GM12878 (cell line): ENCODE data around the gene SLC26A1. TPM values are rescaled to one million over a fixed set of nuclear protein-coding genes. Genes with fewer than 3 reads are reported as not detected.

Source experiments
- ATAC-seq: fragments of 200-7000 bp; cut with Tn5 transposase; 3 replicates; pipeline ENCODE4 v1.9.1; 2020; ENCODE audit warnings: mild to moderate bottlenecking, moderate library complexity
- BruUV-seq: library from RNA; stranded (reverse); fragments of 400-500 nt; replicated peaks from 2 replicates; lab custom pipeline; 2021; lab: Mats Ljungman, UMichigan
- CTCF ChIA-PET: fragments of 300-600 bp; sonication (Branson Sonifier 250); formaldehyde crosslinking; extraction: SDS; loops from one replicate; lab custom pipeline; 2021; ENCODE audit warnings: inconsistent platforms; lab: Yijun Ruan, JAX
- POLR2A ChIA-PET: fragments of 350-600 bp; formaldehyde crosslinking; extraction: SDS; loops from one replicate; lab custom pipeline; 2021; ENCODE audit warnings: inconsistent platforms; lab: Charles Lee
- RAD21 ChIA-PET: fragments of 300-600 bp; sonication (Branson Sonifier 250); formaldehyde crosslinking; loops from one replicate; lab custom pipeline; 2023; ENCODE audit warnings: antibody characterized with exemption; ENCODE audit not compliant: unreplicated experiment; lab: Charles Lee
- SMC1A ChIA-PET: fragments of 300-600 bp; sonication (Branson Sonifier 250); formaldehyde crosslinking; loops from one replicate; lab custom pipeline; 2023; ENCODE audit not compliant: unreplicated experiment, uncharacterized antibody; lab: Charles Lee
- DNase-seq: peaks from one replicate; pipeline ENCODE4 v3.0.0-alpha.2; 2011; ENCODE audit warnings: low read depth, low spot score
- FAIRE-seq: peaks from 3 replicates; lab custom pipeline; 2011; peaks lifted over from hg19 to GRCh38; lab: Jason Lieb, UNC
- H2AFZ ChIP-seq: 2 replicates; pipeline ENCODE4 v1.6.0; 2011; ENCODE audit warnings: low read depth, low read length, control low read depth; ENCODE audit not compliant: control insufficient read depth
- H3K27ac ChIP-seq: 2 replicates; pipeline ENCODE4 v1.5.1; 2011; ENCODE audit warnings: control low read depth; ENCODE audit not compliant: control insufficient read depth, insufficient read depth
- H3K27me3 ChIP-seq, 2 experiments: replicated peaks in 1 of 2; 2 replicates each; pipeline versions ENCODE4 v1.6.0 to v1.6.1; 2011; ENCODE audit warnings: low read length in 1 of 2; ENCODE audit not compliant: control insufficient read depth in 2 of 2, insufficient read depth in 2 of 2
- H3K36me3 ChIP-seq, 2 experiments: 2 replicates each; pipeline ENCODE4 v1.5.1; 2011; ENCODE audit warnings: low read length in 1 of 2; ENCODE audit not compliant: control insufficient read depth in 2 of 2, insufficient read depth in 2 of 2
- H3K4me1 ChIP-seq: 2 replicates; pipeline ENCODE4 v1.6.1; 2011; ENCODE audit warnings: mild to moderate bottlenecking, low read length, moderate library complexity, mixed read lengths; ENCODE audit not compliant: control insufficient read depth, insufficient read depth
- H3K4me2 ChIP-seq: 2 replicates; pipeline ENCODE4 v1.6.0; 2011; ENCODE audit warnings: control low read depth; ENCODE audit not compliant: control insufficient read depth, insufficient read depth
- H3K4me3 ChIP-seq: fragments of 200-600 bp; sonication (generic); 2 replicates; pipeline ENCODE4 v1.5.1; 2016
- H3K79me2 ChIP-seq: 2 replicates; pipeline ENCODE4 v1.6.0; 2011; ENCODE audit warnings: low read length; ENCODE audit not compliant: control insufficient read depth, insufficient read depth
- H3K9ac ChIP-seq: 2 replicates; pipeline ENCODE4 v1.8.0; 2011; ENCODE audit warnings: low read length, control low read depth, mixed read lengths; ENCODE audit not compliant: control insufficient read depth, insufficient read depth
- H3K9me3 ChIP-seq: replicated peaks from 3 replicates; pipeline ENCODE4 v1.5.1; 2011; ENCODE audit warnings: mild to moderate bottlenecking, low read length; ENCODE audit not compliant: control insufficient read depth, insufficient read depth
- H4K20me1 ChIP-seq: 2 replicates; pipeline ENCODE4 v1.6.0; 2011; ENCODE audit not compliant: control insufficient read depth, insufficient read depth
- EP300 ChIP-seq, 2 experiments: fragments of 150-350 bp in 1 of 2; IDR thresholded peaks; 2 replicates each; pipeline ENCODE4 v1.6.1; 2011 to 2012; ENCODE audit warnings: low read depth in 2 of 2, low read length in 2 of 2, borderline replicate concordance in 1 of 2, improper control_type of control experiment in 1 of 2, inconsistent platforms in 1 of 2; ENCODE audit not compliant: control insufficient read depth in 1 of 2
- ESRRA ChIP-seq: IDR thresholded peaks from 2 replicates; pipeline ENCODE4 v1.6.1; 2012; ENCODE audit warnings: mild to moderate bottlenecking, low read length, improper control_type of control experiment
- HCFC1 ChIP-seq: fragments of 150-350 bp; IDR thresholded peaks from 2 replicates; pipeline ENCODE4 v1.6.1; 2014; ENCODE audit warnings: low read length
- NFXL1 ChIP-seq: fragments of 450-650 bp; IDR thresholded peaks from 2 replicates; pipeline ENCODE4 v1.6.1; 2017; ENCODE audit warnings: antibody characterized with exemption, mild to moderate bottlenecking, borderline replicate concordance
- NR2F1 ChIP-seq: fragments of 450-650 bp; conservative IDR thresholded peaks from 2 replicates; pipeline ENCODE4 v1.6.1; 2017; ENCODE audit warnings: mild to moderate bottlenecking
- RFX5 ChIP-seq: IDR thresholded peaks from 2 replicates; pipeline ENCODE4 v1.6.1; 2011; ENCODE audit warnings: low read depth, low read length, improper control_type of control experiment
- SREBF1 ChIP-seq: IDR thresholded peaks from 2 replicates; pipeline ENCODE4 v1.6.1; 2012; ENCODE audit warnings: mild to moderate bottlenecking, low read length
- ZNF622 ChIP-seq: fragments of 450-650 bp; IDR thresholded peaks from 2 replicates; pipeline ENCODE4 v1.6.1; 2017; ENCODE audit warnings: mild to moderate bottlenecking, inconsistent platforms
- WGBS: methylation state at CpG from one replicate; pipeline ENCODE4 v1.1.6; 2016; ENCODE audit warnings: low lambda C conversion rate; ENCODE audit not compliant: insufficient replicate concordance, insufficient coverage; ENCODE audit errors: missing lambda C conversion rate; 5-methylcytosine and 5-hydroxymethylcytosine counted together
- in situ Hi-C: fragments of 300-500 bp; cut with MboI; formaldehyde crosslinking; loops from 9 replicates; pipeline ENCODE4 v1.14.3; 2018; ENCODE audit warnings: mixed read lengths
- intact Hi-C: fragments of 100-400 bp; cut with micrococcal nuclease; formaldehyde crosslinking; loops from one replicate; pipeline ENCODE4 v1.14.2; 2022; ENCODE audit not compliant: unreplicated experiment
- polyA plus RNA-seq, 11 experiments: library from polyadenylated mRNA; depleted of rRNA in 4 of 11; unstranded in 6 of 11; stranded (reverse) in 5 of 11; fragments of >200 nt; fragmentation: Nextera tagmentation in 4 of 11; fragmentation: Illumina TruSeq in 1 of 11; extraction: Ambion mirVana in 4 of 11; extraction: Trizol in 1 of 11; gene quantifications; 1 replicate in 1 of 11; 2 replicates in 10 of 11; pipeline versions ENCODE4 v1.2.1 to v1.2.3, GENCODE V29; 2011 to 2016; ENCODE audit warnings: inconsistent platforms in 2 of 11, missing spikeins in 2 of 11, low read depth in 1 of 11
- total RNA-seq, 4 experiments: library from RNA; depleted of rRNA in 3 of 4; stranded (reverse); fragments of >200 nt in 3 of 4; fragmentation: Illumina TruSeq in 1 of 4; extraction: Trizol in 1 of 4; gene quantifications; 2 replicates each; pipeline versions ENCODE4 v1.2.1 to v1.2.3, GENCODE V29; 2013 to 2021
- TF ChIP-seq, protein P1 (sequence below): fragments of 450-650 bp; IDR thresholded peaks from 2 replicates; pipeline ENCODE4 v1.6.1; 2014; ENCODE audit warnings: mild to moderate bottlenecking
- TF ChIP-seq, protein P2 (sequence below): fragments of 450-650 bp; IDR thresholded peaks from 2 replicates; pipeline ENCODE4 v1.6.1; 2018; ENCODE audit warnings: borderline replicate concordance, mild to moderate bottlenecking; ENCODE audit not compliant: partially characterized antibody
- TF ChIP-seq, protein P3 (sequence below): fragments of 450-650 bp; IDR thresholded peaks from 2 replicates; pipeline ENCODE4 v1.6.1; 2017; ENCODE audit warnings: low read depth, mild to moderate bottlenecking, moderate library complexity
- TF ChIP-seq, protein P4 (sequence below), 3 experiments: IDR thresholded peaks in 2 of 3; conservative IDR thresholded peaks in 1 of 3; 2 replicates each; pipeline ENCODE4 v1.5.1; 2011; ENCODE audit warnings: low read depth in 3 of 3, low read length in 3 of 3, mild to moderate bottlenecking in 3 of 3, control low read depth in 2 of 3, moderate library complexity in 2 of 3, inconsistent platforms in 1 of 3, mixed read lengths in 1 of 3; ENCODE audit not compliant: control insufficient read depth in 2 of 3, insufficient read depth in 1 of 3; ENCODE audit errors: extremely low read depth in 1 of 3

The SLC26A1 gene
- total and polyA plus RNA-seq, 10 of the 15 experiments (the other 5 are each of a cell fraction or from before 2014, with no cell fraction given): 0.05 to 0.96 (median 0.28) TPM; not detected in 5

DNA sequence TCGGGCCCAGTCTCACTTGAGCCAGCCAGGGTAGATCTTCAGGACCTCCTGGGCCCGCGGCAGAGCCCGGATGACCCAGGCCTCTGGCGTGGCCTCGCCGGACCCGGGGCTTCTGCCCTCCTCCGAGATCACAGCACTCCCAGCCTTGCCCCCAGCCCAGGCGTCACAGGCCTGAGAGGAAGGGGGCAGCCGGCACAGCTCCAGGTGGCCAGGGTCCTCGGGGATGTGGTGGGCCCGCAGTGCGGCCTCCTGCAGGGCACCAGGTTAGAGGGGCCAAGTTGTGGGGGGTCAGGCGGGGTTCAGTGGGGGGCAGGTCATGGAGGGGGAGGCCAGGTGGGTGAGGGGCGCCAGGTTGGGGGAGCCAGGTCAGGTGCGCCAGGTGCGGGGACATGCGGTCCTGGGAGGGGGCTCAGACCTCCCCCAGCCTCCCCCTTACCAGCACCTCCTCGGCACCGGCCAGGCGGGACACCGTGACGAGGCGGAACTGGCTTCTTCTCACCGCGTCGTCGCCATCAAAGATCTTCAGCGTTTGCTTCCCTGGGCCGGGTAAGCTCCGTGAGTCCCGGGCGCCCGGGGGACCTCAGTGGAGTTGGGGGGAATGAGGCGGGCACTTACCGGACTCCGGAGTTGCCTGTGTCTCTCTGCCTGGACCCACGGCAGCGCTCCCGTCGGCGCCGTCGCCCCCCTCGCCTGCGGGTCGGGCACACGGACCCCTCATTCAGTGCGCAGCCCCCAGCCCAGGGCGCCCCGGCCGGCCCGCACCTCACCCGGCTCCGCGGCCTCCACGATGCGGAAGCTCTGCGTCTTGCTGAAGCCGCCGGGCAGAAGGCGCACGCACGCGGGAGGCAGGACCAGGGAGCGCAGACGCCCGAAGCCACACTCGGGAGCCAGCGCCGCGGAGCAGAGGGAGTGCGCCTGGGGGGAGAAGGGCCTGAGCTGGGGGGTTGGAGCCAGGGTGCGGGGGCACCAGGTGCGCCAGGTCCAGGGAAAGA lies 25.8 kb downstream of the SLC26A1 start (continued):
- TF ChIP-seq HCFC1 (no peak), ESRRA (no peak), NR2F1 (no peak)
- TF ChIP-seq, protein P1, sequence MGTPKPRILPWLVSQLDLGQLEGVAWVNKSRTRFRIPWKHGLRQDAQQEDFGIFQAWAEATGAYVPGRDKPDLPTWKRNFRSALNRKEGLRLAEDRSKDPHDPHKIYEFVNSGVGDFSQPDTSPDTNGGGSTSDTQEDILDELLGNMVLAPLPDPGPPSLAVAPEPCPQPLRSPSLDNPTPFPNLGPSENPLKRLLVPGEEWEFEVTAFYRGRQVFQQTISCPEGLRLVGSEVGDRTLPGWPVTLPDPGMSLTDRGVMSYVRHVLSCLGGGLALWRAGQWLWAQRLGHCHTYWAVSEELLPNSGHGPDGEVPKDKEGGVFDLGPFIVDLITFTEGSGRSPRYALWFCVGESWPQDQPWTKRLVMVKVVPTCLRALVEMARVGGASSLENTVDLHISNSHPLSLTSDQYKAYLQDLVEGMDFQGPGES: no peak
- TF ChIP-seq, protein P2, sequence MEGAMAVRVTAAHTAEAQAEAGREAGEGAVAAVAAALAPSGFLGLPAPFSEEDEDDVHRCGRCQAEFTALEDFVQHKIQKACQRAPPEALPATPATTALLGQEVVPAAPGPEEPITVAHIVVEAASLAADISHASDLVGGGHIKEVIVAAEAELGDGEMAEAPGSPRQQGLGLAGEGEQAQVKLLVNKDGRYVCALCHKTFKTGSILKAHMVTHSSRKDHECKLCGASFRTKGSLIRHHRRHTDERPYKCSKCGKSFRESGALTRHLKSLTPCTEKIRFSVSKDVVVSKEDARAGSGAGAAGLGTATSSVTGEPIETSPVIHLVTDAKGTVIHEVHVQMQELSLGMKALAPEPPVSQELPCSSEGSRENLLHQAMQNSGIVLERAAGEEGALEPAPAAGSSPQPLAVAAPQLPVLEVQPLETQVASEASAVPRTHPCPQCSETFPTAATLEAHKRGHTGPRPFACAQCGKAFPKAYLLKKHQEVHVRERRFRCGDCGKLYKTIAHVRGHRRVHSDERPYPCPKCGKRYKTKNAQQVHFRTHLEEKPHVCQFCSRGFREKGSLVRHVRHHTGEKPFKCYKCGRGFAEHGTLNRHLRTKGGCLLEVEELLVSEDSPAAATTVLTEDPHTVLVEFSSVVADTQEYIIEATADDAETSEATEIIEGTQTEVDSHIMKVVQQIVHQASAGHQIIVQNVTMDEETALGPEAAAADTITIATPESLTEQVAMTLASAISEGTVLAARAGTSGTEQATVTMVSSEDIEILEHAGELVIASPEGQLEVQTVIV: no peak

DNA sequence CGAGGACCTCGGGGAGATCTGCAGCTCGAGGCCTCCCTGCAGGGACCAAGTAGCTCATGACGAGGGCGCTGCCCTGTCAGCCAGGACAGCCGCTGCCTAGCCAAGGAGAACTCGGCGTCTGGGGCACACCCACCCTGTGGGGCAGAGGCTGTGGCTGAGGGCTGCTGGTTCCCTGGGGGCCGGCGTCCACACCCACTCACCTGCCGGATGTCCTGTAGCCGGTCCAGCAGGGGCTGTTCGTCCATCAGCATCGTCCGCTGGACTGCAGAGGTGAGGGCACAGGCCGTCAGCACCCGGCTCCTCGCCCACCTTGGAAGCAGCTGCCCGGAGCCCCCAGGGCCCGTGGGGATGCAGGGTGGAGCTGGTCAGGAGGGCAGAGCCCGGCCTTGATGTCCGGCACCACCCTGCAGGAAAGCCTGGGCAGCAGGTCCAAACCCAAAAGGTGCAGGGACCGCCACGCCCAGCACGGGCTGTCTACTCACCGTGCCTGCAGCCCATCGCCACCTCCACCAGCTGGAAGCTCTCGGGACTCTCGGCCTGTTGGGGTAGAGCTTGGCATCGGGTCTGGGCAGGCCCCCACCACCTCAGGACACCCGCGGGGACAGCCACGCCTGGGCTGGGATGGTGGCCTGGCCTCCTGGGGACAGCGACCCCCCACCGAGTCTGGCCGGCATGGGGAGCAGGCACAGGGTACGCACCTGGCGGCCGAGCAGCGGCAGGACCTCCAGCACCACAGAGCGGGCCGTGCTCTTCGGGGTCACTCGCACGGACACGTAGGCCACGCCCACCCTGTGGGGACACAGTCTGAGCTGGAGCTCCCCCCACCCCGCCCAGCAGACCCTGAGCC lies 26.7 kb downstream of the SLC26A1 start:
- ChIA-PET RAD21 (no interaction called here), POLR2A (no interaction called here), SMC1A (no interaction called here), CTCF (no interaction called here)
- Histone ChIP-seq H3K36me3 (no peaks in the 10 kb centered on the region), H2AFZ (no peak overlapping the region), H3K27ac (no peak overlapping the region), H3K79me2 (no peaks in the 10 kb centered on the region), H3K4me2 (no peak overlapping the region), H3K4me1 (no peaks in the 10 kb centered on the region), H3K9ac (no peak overlapping the region), H3K9me3 (no peaks in the 10 kb centered on the region), H3K27me3 (no peaks in the 10 kb centered on the region), H3K4me3 (no peak overlapping the region), H4K20me1 (no peaks in the 10 kb centered on the region)
- BruUV-seq: no TSS peak
- FAIRE-seq (no peak), ATAC-seq (no peak), DNase-seq (no peak)
- in situ Hi-C loops (no loop called here), intact Hi-C loops (no loop called here)
- WGBS: 79% methylated on average over 45 of the region's 48 CpGs
- TF ChIP-seq, protein P3, sequence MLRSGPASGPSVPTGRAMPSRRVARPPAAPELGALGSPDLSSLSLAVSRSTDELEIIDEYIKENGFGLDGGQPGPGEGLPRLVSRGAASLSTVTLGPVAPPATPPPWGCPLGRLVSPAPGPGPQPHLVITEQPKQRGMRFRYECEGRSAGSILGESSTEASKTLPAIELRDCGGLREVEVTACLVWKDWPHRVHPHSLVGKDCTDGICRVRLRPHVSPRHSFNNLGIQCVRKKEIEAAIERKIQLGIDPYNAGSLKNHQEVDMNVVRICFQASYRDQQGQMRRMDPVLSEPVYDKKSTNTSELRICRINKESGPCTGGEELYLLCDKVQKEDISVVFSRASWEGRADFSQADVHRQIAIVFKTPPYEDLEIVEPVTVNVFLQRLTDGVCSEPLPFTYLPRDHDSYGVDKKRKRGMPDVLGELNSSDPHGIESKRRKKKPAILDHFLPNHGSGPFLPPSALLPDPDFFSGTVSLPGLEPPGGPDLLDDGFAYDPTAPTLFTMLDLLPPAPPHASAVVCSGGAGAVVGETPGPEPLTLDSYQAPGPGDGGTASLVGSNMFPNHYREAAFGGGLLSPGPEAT: no peak
- no peak for TF ChIP-seq NFXL1
- TF ChIP-seq ZNF622: no peak
- no peak for TF ChIP-seq SREBF1
- TF ChIP-seq, protein P4, sequence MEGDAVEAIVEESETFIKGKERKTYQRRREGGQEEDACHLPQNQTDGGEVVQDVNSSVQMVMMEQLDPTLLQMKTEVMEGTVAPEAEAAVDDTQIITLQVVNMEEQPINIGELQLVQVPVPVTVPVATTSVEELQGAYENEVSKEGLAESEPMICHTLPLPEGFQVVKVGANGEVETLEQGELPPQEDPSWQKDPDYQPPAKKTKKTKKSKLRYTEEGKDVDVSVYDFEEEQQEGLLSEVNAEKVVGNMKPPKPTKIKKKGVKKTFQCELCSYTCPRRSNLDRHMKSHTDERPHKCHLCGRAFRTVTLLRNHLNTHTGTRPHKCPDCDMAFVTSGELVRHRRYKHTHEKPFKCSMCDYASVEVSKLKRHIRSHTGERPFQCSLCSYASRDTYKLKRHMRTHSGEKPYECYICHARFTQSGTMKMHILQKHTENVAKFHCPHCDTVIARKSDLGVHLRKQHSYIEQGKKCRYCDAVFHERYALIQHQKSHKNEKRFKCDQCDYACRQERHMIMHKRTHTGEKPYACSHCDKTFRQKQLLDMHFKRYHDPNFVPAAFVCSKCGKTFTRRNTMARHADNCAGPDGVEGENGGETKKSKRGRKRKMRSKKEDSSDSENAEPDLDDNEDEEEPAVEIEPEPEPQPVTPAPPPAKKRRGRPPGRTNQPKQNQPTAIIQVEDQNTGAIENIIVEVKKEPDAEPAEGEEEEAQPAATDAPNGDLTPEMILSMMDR (IDR thresholded peaks at IDR 0.05 in 2 of 3, conservative IDR thresholded peaks at IDR 0.05 in 1 of 3; ENCODE audit: control insufficient read depth in 2 of 3, extremely low read depth in 1 of 3, insufficient read depth in 1 of 3, low read depth in 3 of 3, low read length in 3 of 3): no peak
- no peak for TF ChIP-seq RFX5
- no peak for TF ChIP-seq EP300 (IDR thresholded peaks at IDR 0.05; ENCODE audit: borderline replicate concordance in 1 of 2, control insufficient read depth in 1 of 2, low read depth in 2 of 2, low read length in 2 of 2)
